ENCODE measurements around the gene OLR1.

- no peak for TF ChIP-seq POLR2A (IDR thresholded peaks at IDR 0.05)
- no peak for TF ChIP-seq CTCF (IDR thresholded peaks at IDR 0.05)
Observed at GRCh38 chr12:10115311-10115710, 56.6 kb downstream of the OLR1 start.
